NCI-H2227 (cell line): ENCODE results near the gene CRYGA.
"Not testable (repeated sequence)": the region's sequence is repeated elsewhere in the genome, so short reads cannot be mapped to it uniquely, and the experiment has no call there.

Experiments
- DNase-seq: peaks from one replicate; lab custom pipeline; 2025; ENCODE audit not compliant: unreplicated experiment; lab: John Stamatoyannopoulos, UW

Gene CRYGA

GRCh38 chr2:208128136-208128535 is 35.3 kb downstream of the CRYGA start:
- no peak for DNase-seq

- no peak for DNase-seq
These were observed 36.3 kb downstream of the CRYGA start for GRCh38 chr2:208127090-208127489.

- no peak for DNase-seq
These were observed 38.1 kb downstream of the CRYGA start for GRCh38 chr2:208125251-208125650.

GRCh38 chr2:208124013-208124715 is 39.2 kb downstream of the CRYGA start, which contains the start of gene CRYGD:
CRYGD (minus strand) TSS chr2:208124524; CDS start chr2:208124473, 51 bp downstream.
- DNase-seq, result peak; percentile 68

GRCh38 chr2:208122248-208122647 is 41.1 kb downstream of the CRYGA start:
- DNase-seq, result no peak

- DNase-seq, result no peak
These were observed 44.5 kb downstream of the CRYGA start for GRCh38 chr2:208118918-208119317.

GRCh38 chr2:208117390-208117789 is 46.0 kb downstream of the CRYGA start:
- not testable (repeated sequence) for DNase-seq

GRCh38 chr2:208112969-208113368 is 50.4 kb downstream of the CRYGA start:
- DNase-seq, result no peak

- not testable (repeated sequence) for DNase-seq
These were observed 51.1 kb downstream of the CRYGA start for GRCh38 chr2:208112273-208112745.
